K562 (cell line): Measurements from ENCODE around the gene CC2D2B. TPM values are rescaled to one million over a fixed set of nuclear protein-coding genes. Genes with fewer than 3 reads are reported as not detected.

ENCODE experiments used
- NFXL1 ChIP-seq: fragments of 450-650 bp; formaldehyde crosslinking; IDR thresholded peaks from 2 replicates; pipeline ENCODE4 v1.4.0; 2021; ENCODE audit warnings: mild to moderate bottlenecking
- SETDB1 ChIP-seq: IDR thresholded peaks from one replicate; pipeline ENCODE4 v1.6.1; 2012; ENCODE audit warnings: low read length, control low read depth, inconsistent platforms
- SIN3A ChIP-seq, 2 experiments: fragments of 150-350 bp in 1 of 2; IDR thresholded peaks; 2 replicates each; pipeline ENCODE4 v1.6.1; 2011 to 2016; ENCODE audit warnings: borderline replicate concordance in 2 of 2, low read depth in 2 of 2, low read length in 2 of 2, mild to moderate bottlenecking in 2 of 2, moderate library complexity in 2 of 2; ENCODE audit not compliant: control insufficient read depth in 1 of 2
- polyA plus RNA-seq, 8 experiments: library from polyadenylated mRNA; depleted of rRNA in 4 of 8; stranded (reverse) in 5 of 8; unstranded in 3 of 8; fragments of >200 nt; fragmentation: Nextera tagmentation in 2 of 8; fragmentation: Illumina TruSeq in 1 of 8; extraction: Ambion mirVana in 2 of 8; extraction: Trizol in 1 of 8; gene quantifications; 2 replicates each; pipeline versions ENCODE4 v1.2.1 to v1.2.3, GENCODE V29; 2011 to 2014; ENCODE audit warnings: inconsistent platforms in 1 of 8, missing spikeins in 1 of 8
- total RNA-seq, 7 experiments: library from RNA; depleted of rRNA in 6 of 7; stranded (reverse); fragments of >200 nt in 6 of 7; fragmentation: Illumina TruSeq in 2 of 7; extraction: Trizol in 2 of 7; gene quantifications; 2 replicates each; pipeline versions ENCODE4 v1.2.1 to v1.2.3, GENCODE V29; 2011 to 2021; ENCODE audit warnings: low replicate concordance in 1 of 7
- TF ChIP-seq, protein P1 (sequence below), 2 experiments: IDR thresholded peaks in 1 of 2; conservative IDR thresholded peaks in 1 of 2; 2 replicates each; pipeline ENCODE4 v1.6.1; 2016; ENCODE audit warnings: low read depth in 2 of 2, mild to moderate bottlenecking in 1 of 2, missing compliant biosample characterization in 1 of 2, missing genetic modification characterization in 1 of 2, moderate library complexity in 1 of 2
- TF ChIP-seq, protein P2 (sequence below): fragments of 250-450 bp; sonication (Bioruptor Pico); IDR thresholded peaks from 2 replicates; pipeline ENCODE4 v1.5.1; 2021; ENCODE audit warnings: mild to moderate bottlenecking

Gene CC2D2B
- total and polyA plus RNA-seq, 9 of the 15 experiments (the other 6 are each of a cell fraction or from before 2014, with no cell fraction given), result 0.10 to 0.34 (median 0.20) TPM; not detected in 5

DNA sequence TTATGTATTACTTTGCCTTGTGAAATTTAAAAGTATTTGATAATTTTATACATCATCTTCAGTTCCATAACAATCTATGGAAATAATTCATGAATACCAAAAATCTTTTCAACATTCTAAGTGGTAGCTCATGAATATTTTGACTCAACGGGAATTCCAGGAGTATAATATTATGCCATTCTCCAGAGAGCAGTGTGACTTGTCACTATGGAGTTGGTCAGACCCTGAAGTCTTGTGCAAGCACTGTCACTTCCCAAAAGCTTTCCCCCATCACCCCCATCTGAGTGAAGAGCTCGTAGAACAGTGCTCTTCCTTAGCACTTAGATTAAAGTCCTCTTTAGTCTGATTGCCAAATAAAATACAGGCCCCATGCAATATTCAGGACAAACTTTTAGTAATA, 106.2 kb downstream of the CC2D2B start (continued):
- TF ChIP-seq SIN3A (IDR thresholded peaks at IDR 0.05; ENCODE audit: borderline replicate concordance in 2 of 2, control insufficient read depth in 1 of 2, low read depth in 2 of 2, low read length in 2 of 2) (no peak), SETDB1 (no peak), NFXL1 (no peak)
- TF ChIP-seq, protein P1, sequence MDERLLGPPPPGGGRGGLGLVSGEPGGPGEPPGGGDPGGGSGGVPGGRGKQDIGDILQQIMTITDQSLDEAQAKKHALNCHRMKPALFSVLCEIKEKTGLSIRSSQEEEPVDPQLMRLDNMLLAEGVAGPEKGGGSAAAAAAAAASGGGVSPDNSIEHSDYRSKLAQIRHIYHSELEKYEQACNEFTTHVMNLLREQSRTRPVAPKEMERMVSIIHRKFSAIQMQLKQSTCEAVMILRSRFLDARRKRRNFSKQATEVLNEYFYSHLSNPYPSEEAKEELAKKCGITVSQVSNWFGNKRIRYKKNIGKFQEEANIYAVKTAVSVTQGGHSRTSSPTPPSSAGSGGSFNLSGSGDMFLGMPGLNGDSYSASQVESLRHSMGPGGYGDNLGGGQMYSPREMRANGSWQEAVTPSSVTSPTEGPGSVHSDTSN (CRISPR knock-in tag; IDR thresholded peaks at IDR 0.05; ENCODE audit: low read depth), result no peak
- TF ChIP-seq, protein P1 (tag; conservative IDR thresholded peaks at IDR 0.05; ENCODE audit: low read depth), result no peak
- TF ChIP-seq, protein P2, sequence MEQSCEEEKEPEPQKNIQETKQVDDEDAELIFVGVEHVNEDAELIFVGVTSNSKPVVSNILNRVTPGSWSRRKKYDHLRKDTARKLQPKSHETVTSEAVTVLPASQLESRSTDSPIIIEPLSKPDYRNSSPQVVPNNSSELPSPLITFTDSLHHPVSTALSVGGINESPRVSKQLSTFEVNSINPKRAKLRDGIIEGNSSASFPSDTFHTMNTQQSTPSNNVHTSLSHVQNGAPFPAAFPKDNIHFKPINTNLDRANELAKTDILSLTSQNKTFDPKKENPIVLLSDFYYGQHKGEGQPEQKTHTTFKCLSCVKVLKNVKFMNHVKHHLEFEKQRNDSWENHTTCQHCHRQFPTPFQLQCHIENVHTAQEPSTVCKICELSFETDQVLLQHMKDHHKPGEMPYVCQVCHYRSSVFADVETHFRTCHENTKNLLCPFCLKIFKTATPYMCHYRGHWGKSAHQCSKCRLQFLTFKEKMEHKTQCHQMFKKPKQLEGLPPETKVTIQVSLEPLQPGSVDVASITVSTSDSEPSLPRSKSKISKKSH, result no peak
